HepG2 (cell line): ENCODE measurements around the gene TGM3. TPM values are rescaled to one million over a fixed set of nuclear protein-coding genes. Genes with fewer than 3 reads are reported as not detected.

Source experiments
- ATAC-seq: fragments of 200-7000 bp; cut with Tn5 transposase; 3 replicates; pipeline ENCODE4 v1.9.1; 2020; ENCODE audit warnings: mild to moderate bottlenecking, moderate library complexity
- BruUV-seq: library from RNA; stranded (reverse); fragments of 400-500 nt; replicated peaks from 2 replicates; lab custom pipeline; 2021; lab: Mats Ljungman, UMichigan
- CTCF ChIA-PET: fragments of 300-600 bp; formaldehyde crosslinking; extraction: SDS; loops from one replicate; lab custom pipeline; 2021; ENCODE audit warnings: low total read pairs, inconsistent platforms, low intra/inter-chr PET ratio; lab: Yijun Ruan, JAX
- POLR2A ChIA-PET: fragments of 350-600 bp; sonication (Branson Sonifier 250); formaldehyde crosslinking; loops from one replicate; lab custom pipeline; 2020; ENCODE audit warnings: antibody characterized with exemption, inconsistent platforms; lab: Yijun Ruan, JAX
- DNase-seq: peaks from one replicate; pipeline ENCODE4 v3.0.0-alpha.2; 2015; ENCODE audit warnings: low spot score
- FAIRE-seq: peaks from 3 replicates; lab custom pipeline; 2011; peaks lifted over from hg19 to GRCh38; lab: Jason Lieb, UNC
- H2AFZ ChIP-seq: one replicate; pipeline ENCODE4 v1.6.1; 2011; ENCODE audit warnings: low read length, inconsistent platforms
- H3K27ac ChIP-seq: fragments of 300-600 bp; 3 replicates; pipeline ENCODE4 v1.8.0; 2011; ENCODE audit warnings: mixed run types, mild to moderate bottlenecking, mixed read lengths, low read length, inconsistent platforms; ENCODE audit not compliant: insufficient read depth; ENCODE audit errors: extremely low read length
- H3K27me3 ChIP-seq, 2 experiments: fragments of 200-600 bp in 1 of 2; 2 replicates in 1 of 2; 3 replicates in 1 of 2; pipeline versions ENCODE4 v1.6.0 to v1.8.0; 2011; ENCODE audit warnings: low read length in 2 of 2, mild to moderate bottlenecking in 2 of 2, moderate library complexity in 2 of 2, inconsistent platforms in 1 of 2; ENCODE audit not compliant: insufficient read depth in 2 of 2, control insufficient read depth in 1 of 2
- H3K36me3 ChIP-seq, 2 experiments: fragments of 200-600 bp in 1 of 2; replicated peaks in 1 of 2; 2 replicates in 1 of 2; 3 replicates in 1 of 2; pipeline versions ENCODE4 v1.5.1 to v1.8.0; 2011; ENCODE audit warnings: low read length in 2 of 2, inconsistent platforms in 1 of 2; ENCODE audit not compliant: insufficient read depth in 2 of 2, control insufficient read depth in 1 of 2
- H3K4me1 ChIP-seq: 2 replicates; pipeline ENCODE4 v1.5.1; 2012; ENCODE audit warnings: low read length, inconsistent platforms; ENCODE audit not compliant: insufficient read depth
- H3K4me2 ChIP-seq: 2 replicates; pipeline ENCODE4 v1.6.0; 2011; ENCODE audit warnings: low read depth, low read length, inconsistent platforms
- H3K4me3 ChIP-seq, 3 experiments: fragments of 200-600 bp in 1 of 3; sonication (generic), shearing (Covaris generic) in 1 of 3; replicated peaks in 1 of 3; 2 replicates each; pipeline ENCODE4 v1.5.1; 2011 to 2016; ENCODE audit warnings: low read length in 3 of 3, inconsistent platforms in 2 of 3, low read depth in 2 of 3, mild to moderate bottlenecking in 2 of 3, control low read depth in 1 of 3, mixed read lengths in 1 of 3; ENCODE audit not compliant: insufficient read depth in 1 of 3
- H3K79me2 ChIP-seq: one replicate; pipeline ENCODE4 v1.6.1; 2011; ENCODE audit warnings: low read length, inconsistent platforms; ENCODE audit not compliant: insufficient read depth
- H3K9ac ChIP-seq: 2 replicates; pipeline ENCODE4 v1.6.0; 2011; ENCODE audit warnings: mild to moderate bottlenecking, low read depth, low read length, inconsistent platforms; ENCODE audit not compliant: insufficient read depth
- H3K9me3 ChIP-seq: 2 replicates; pipeline ENCODE4 v1.5.1; 2012; ENCODE audit warnings: mild to moderate bottlenecking, low read length
- H4K20me1 ChIP-seq: 2 replicates; pipeline ENCODE4 v1.6.0; 2011; ENCODE audit warnings: inconsistent platforms, mild to moderate bottlenecking, low read length, moderate library complexity; ENCODE audit not compliant: insufficient read depth
- REST ChIP-seq, 2 experiments: IDR thresholded peaks; 2 replicates each; pipeline ENCODE4 v1.6.1; 2011 to 2012; ENCODE audit warnings: low read length in 2 of 2, borderline replicate concordance in 1 of 2, low read depth in 1 of 2, mild to moderate bottlenecking in 1 of 2, moderate library complexity in 1 of 2
- ZNF687 ChIP-seq: sonication (generic); formaldehyde crosslinking; IDR thresholded peaks from 2 replicates; pipeline ENCODE4 v1.5.1; 2020; ENCODE audit warnings: mild to moderate bottlenecking, missing genetic modification reagents, moderate library complexity
- ZNF850 ChIP-seq: sonication (generic); formaldehyde crosslinking; conservative IDR thresholded peaks from 2 replicates; pipeline ENCODE4 v1.9.0; 2021; ENCODE audit warnings: mild to moderate bottlenecking, missing genetic modification reagents
- WGBS: methylation state at CpG from one replicate; pipeline ENCODE4 v1.1.6; 2017; ENCODE audit warnings: low lambda C conversion rate; 5-methylcytosine and 5-hydroxymethylcytosine counted together
- in situ Hi-C: cut with HindIII; loops from 2 replicates; pipeline ENCODE4 v1.10.0; 2017; ENCODE audit warnings: low pct_unique_long_range_greater_than_20kb; ENCODE audit not compliant: extremely low pct_ligation_motif_present
- intact Hi-C: fragments of 100-400 bp; cut with micrococcal nuclease; formaldehyde crosslinking; loops from one replicate; pipeline ENCODE4 v1.10.0; 2022; ENCODE audit not compliant: unreplicated experiment
- polyA plus RNA-seq, 8 experiments: library from polyadenylated mRNA; depleted of rRNA in 3 of 8; stranded (reverse) in 7 of 8; unstranded in 1 of 8; fragments of >200 nt; fragmentation: Illumina TruSeq in 4 of 8; extraction: Trizol in 4 of 8; gene quantifications; 2 replicates each; pipeline versions ENCODE4 v1.2.1 to v1.2.3, GENCODE V29; 2011 to 2016; ENCODE audit warnings: low read depth in 4 of 8, missing spikeins in 1 of 8, mixed read lengths in 1 of 8; ENCODE audit not compliant: insufficient read depth in 1 of 8
- total RNA-seq, 5 experiments: library from RNA; depleted of rRNA; stranded (reverse); fragments of >200 nt; fragmentation: Illumina TruSeq; extraction: Trizol; gene quantifications; 2 replicates each; pipeline ENCODE4 v1.2.3, GENCODE V29; 2016; ENCODE audit warnings: low read depth in 1 of 5

TGM3 gene
- total and polyA plus RNA-seq, 2 of the 13 experiments (the other 11 are each of a cell fraction or from before 2014, with no cell fraction given) = not detected

DNA sequence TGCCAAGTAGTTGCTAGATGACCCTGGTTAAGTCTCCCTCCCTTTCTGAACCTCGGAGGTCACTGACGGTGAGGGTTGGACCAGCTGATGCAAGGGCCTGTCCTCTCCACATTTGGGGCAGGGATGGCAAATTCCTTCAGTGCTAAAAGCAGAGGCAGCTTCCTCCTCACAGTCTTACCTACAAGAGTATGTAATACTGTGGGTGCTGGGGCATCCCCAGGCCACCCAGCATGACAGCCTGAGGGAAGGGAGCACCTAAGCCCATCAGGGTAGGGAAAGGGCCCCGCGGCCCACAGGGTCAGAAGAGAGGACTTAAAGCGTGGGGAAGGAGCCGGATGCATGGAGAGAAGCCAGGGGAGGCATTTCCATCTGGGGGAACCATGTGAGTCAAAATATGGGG lies 38.0 kb downstream of the TGM3 start:
- CTCF ChIA-PET = no interaction called here
- in situ Hi-C loops = no loop called here
- Histone ChIP-seq H3K4me3 (no peak overlapping the region), H2AFZ (no peak overlapping the region), H3K27ac (no peak overlapping the region), H3K4me2 (no peak overlapping the region)
- TF ChIP-seq ZNF850 (CRISPR knock-in tag) (no peak), ZNF687 (CRISPR knock-in tag) (no peak), REST (IDR thresholded peaks at IDR 0.05; ENCODE audit: borderline replicate concordance in 1 of 2, low read depth in 1 of 2, low read length in 2 of 2) (no peak)
- TF ChIP-seq, all 625 proteins: peak for 0
- FAIRE-seq = no peak
- intact Hi-C loops = no loop called here
- Histone ChIP-seq H3K79me2 (no peaks in the 10 kb centered on the region), H3K36me3 (no peaks in the 10 kb centered on the region), H3K27me3 (peaks cover 6 to 25% of the 10 kb centered on the region in 2 experiments; a peak in 4 of 5 replicates), H3K9me3 (no peaks in the 10 kb centered on the region), H3K9ac (no peak overlapping the region), H4K20me1 (no peaks in the 10 kb centered on the region), H3K4me1 (no peaks in the 10 kb centered on the region)
- DNase-seq = no peak
- WGBS = 46% methylated on average over 6 of the region's 6 CpGs
- POLR2A ChIA-PET = no interaction called here
- ATAC-seq = no peak
- BruUV-seq = no TSS peak
